NCI-H1694 (cell line): ENCODE data around the gene OAS3.

Source experiments
- DNase-seq: peaks from one replicate; lab custom pipeline; 2025; lab: John Stamatoyannopoulos, UW

The OAS3 gene

GRCh38 chr12:113016796-113017195 lies 78.5 kb downstream of the OAS3 start:
- no peak for DNase-seq

- DNase-seq, result no peak
Observed at GRCh38 chr12:113019025-113019424, 80.8 kb downstream of the OAS3 start.

GRCh38 chr12:113021500-113021899 lies 83.2 kb downstream of the OAS3 start:
- DNase-seq, result no peak
